22Rv1 (cell line): ENCODE measurements around the gene ABHD5.

ENCODE experiments used
- ZFX ChIP-seq: fragments of 450-650 bp; IDR thresholded peaks from 2 replicates; pipeline ENCODE4 v1.6.1; 2017; ENCODE audit warnings: antibody characterized with exemption, borderline replicate concordance
- TF ChIP-seq, protein P1 (sequence below): fragments of 450-650 bp; IDR thresholded peaks from 2 replicates; pipeline ENCODE4 v1.5.1; 2017; ENCODE audit warnings: mild to moderate bottlenecking

DNA sequence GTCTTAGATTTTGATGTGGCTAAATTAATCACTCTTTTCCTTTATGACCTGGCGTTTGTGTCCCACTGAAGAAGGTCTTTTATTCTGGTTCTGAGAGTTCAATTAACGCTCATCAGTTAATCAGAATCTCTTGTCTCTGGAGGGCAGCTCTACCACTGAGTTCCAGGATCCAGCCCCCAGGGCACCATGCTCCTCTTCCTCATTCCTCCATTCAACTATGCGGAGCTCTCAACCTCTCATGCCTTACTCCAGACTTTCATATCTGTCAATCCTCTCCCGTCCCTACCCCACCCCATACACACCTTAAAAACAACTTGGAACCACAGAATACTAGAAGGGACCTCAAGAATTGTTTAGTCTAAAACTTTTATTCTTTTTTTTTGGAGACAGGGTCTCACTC lies 4.8 kb upstream of the ABHD5 start:
- TF ChIP-seq, protein P1, sequence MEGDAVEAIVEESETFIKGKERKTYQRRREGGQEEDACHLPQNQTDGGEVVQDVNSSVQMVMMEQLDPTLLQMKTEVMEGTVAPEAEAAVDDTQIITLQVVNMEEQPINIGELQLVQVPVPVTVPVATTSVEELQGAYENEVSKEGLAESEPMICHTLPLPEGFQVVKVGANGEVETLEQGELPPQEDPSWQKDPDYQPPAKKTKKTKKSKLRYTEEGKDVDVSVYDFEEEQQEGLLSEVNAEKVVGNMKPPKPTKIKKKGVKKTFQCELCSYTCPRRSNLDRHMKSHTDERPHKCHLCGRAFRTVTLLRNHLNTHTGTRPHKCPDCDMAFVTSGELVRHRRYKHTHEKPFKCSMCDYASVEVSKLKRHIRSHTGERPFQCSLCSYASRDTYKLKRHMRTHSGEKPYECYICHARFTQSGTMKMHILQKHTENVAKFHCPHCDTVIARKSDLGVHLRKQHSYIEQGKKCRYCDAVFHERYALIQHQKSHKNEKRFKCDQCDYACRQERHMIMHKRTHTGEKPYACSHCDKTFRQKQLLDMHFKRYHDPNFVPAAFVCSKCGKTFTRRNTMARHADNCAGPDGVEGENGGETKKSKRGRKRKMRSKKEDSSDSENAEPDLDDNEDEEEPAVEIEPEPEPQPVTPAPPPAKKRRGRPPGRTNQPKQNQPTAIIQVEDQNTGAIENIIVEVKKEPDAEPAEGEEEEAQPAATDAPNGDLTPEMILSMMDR: no peak
- no peak for TF ChIP-seq ZFX
